H1 (cell line): ENCODE data around the gene AIG1. TPM values are rescaled to one million over a fixed set of nuclear protein-coding genes. Genes with fewer than 3 reads are reported as not detected.

Experiments
- CBX5 ChIP-seq: fragments of 300-800, 300-1000 bp; sonication (generic); IDR thresholded peaks from 2 replicates; pipeline ENCODE4 v1.7.1; 2016; ENCODE audit warnings: antibody characterized with exemption, low read length, low read depth
- CHD7 ChIP-seq: fragments of 300-600 bp; sonication (generic); IDR thresholded peaks from 2 replicates; pipeline ENCODE4 v1.7.1; 2012; ENCODE audit warnings: low read length, moderate library complexity, mild to moderate bottlenecking, inconsistent platforms; ENCODE audit not compliant: insufficient replicate concordance
- polyA plus RNA-seq, 7 experiments: library from polyadenylated mRNA; depleted of rRNA in 3 of 7; stranded (reverse) in 5 of 7; unstranded in 2 of 7; fragments of >200 nt in 5 of 7; fragments of 200-250 nt in 2 of 7; gene quantifications; 1 replicate in 5 of 7; 2 replicates in 1 of 7; 4 replicates in 1 of 7; pipeline versions ENCODE4 v1.2.1 to v1.2.3, GENCODE V29; 2011 to 2013; ENCODE audit warnings: missing spikeins in 2 of 7, mixed read lengths in 2 of 7
- total RNA-seq: library from RNA; stranded (reverse); fragmentation: NEBNext Ultra II Directional; extraction: Animal tissue kit (Norgen Biotek cat#: 25700); gene quantifications from 2 replicates; pipeline ENCODE4 v1.2.1, GENCODE V29; 2021

Gene AIG1
- total and polyA plus RNA-seq, 2 of the 8 experiments (the other 6 are each of a cell fraction or from before 2014, with no cell fraction given): 56.6 to 58.4 TPM

- TF ChIP-seq CHD7 (no peak), CBX5 (no peak)
Observed at GRCh38 chr6:143185288-143185687, 124.6 kb downstream of the AIG1 start (continued).
